Measurements from ENCODE around the gene LCN9.

LCN9 gene

GRCh38 chr9:135683401-135684034 is 20.4 kb downstream of the LCN9 start:
- no peak overlapping the region for H3K4me3 ChIP-seq (ENCODE audit: low read depth, low read length)
- TF ChIP-seq, protein P1, sequence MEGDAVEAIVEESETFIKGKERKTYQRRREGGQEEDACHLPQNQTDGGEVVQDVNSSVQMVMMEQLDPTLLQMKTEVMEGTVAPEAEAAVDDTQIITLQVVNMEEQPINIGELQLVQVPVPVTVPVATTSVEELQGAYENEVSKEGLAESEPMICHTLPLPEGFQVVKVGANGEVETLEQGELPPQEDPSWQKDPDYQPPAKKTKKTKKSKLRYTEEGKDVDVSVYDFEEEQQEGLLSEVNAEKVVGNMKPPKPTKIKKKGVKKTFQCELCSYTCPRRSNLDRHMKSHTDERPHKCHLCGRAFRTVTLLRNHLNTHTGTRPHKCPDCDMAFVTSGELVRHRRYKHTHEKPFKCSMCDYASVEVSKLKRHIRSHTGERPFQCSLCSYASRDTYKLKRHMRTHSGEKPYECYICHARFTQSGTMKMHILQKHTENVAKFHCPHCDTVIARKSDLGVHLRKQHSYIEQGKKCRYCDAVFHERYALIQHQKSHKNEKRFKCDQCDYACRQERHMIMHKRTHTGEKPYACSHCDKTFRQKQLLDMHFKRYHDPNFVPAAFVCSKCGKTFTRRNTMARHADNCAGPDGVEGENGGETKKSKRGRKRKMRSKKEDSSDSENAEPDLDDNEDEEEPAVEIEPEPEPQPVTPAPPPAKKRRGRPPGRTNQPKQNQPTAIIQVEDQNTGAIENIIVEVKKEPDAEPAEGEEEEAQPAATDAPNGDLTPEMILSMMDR (IDR thresholded peaks at IDR 0.05; ENCODE audit: low read depth, low read length), result no peak

- TF ChIP-seq, protein P1 (IDR thresholded peaks at IDR 0.05; ENCODE audit: low read depth, low read length), result no peak
- H3K4me3 ChIP-seq (ENCODE audit: low read depth, low read length), result no peak overlapping the region
These were observed 21.6 kb downstream of the LCN9 start for GRCh38 chr9:135684691-135685090.

- TF ChIP-seq, protein P1 (IDR thresholded peaks at IDR 0.05; ENCODE audit: low read depth, low read length), result no peak
- no peak overlapping the region for H3K4me3 ChIP-seq (ENCODE audit: low read depth, low read length)
These were observed 24.1 kb downstream of the LCN9 start for GRCh38 chr9:135687216-135687615.

- TF ChIP-seq, protein P1 (IDR thresholded peaks at IDR 0.05; ENCODE audit: low read depth, low read length), result no peak
- H3K4me3 ChIP-seq (ENCODE audit: low read depth, low read length), result no peak overlapping the region
These were observed 25.9 kb downstream of the LCN9 start for GRCh38 chr9:135689011-135689410.

DNA sequence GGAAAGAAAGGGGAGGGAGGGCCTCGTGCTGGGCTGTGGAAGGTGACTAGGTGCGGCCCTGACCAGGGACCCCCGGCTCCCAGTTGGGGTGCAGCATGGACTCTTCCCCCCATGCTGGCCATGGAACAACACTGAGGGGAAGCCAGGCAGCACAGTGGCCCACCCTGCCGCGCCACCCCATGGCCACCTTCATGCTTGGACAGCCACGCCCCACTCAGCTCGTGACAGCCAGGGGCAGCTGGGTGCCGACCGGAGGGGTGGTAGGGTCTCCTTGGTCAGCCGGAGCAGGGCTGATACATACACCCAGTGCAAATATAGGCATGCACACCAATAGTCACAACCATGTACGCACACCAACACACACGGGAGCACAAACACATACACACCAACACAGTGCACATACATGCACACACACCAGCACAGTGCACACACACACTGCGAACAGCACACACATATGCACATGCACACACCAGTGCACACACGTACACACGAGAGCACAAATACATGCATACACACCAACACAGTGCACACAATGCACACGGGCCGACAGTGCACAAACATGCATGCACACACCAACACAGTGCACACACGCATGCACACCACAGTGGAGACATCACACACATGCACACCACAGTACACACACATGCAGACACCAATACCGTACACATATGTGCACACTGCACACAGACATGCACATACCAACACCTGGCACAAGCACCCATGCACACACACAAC is 27.9 kb downstream of the LCN9 start:
- TF ChIP-seq, protein P1 (IDR thresholded peaks at IDR 0.05; ENCODE audit: low read depth, low read length), result no peak
- H3K4me3 ChIP-seq (ENCODE audit: low read depth, low read length), result no peak overlapping the region

GRCh38 chr9:135692410-135692809 is 29.3 kb downstream of the LCN9 start:
- H3K4me3 ChIP-seq (ENCODE audit: low read depth, low read length), result no peak overlapping the region
- TF ChIP-seq, protein P1 (IDR thresholded peaks at IDR 0.05; ENCODE audit: low read depth, low read length), result no peak

DNA sequence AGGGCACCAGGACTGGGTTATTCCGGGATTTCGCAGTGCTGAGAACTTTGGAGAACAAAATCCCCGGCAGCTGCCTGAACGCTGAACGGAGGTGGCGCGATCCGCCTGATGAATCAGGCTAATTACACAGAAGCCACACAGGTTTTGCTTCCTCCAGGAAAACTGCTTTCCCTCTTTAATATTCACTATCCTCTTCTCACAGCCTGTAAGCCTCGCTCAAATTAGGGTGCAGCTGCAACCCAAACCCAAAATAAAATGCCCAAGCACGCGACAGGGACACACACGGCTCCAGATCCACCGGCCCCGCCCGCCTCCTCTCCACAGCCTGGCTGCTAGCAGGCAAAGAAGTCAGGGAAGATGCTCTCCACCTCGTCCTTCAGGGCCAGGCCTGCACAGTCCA is 30.2 kb downstream of the LCN9 start:
- no peak overlapping the region for H3K4me3 ChIP-seq (ENCODE audit: low read depth, low read length)
- TF ChIP-seq, protein P1 (IDR thresholded peaks at IDR 0.05; ENCODE audit: low read depth, low read length), result no peak

All from WI38 (cell line).